WTC11 (cell line): ENCODE data around the gene PCSK2. TPM values are rescaled to one million over a fixed set of nuclear protein-coding genes. Genes with fewer than 3 reads are reported as not detected.

Experiments used
- ATAC-seq: fragments of 200-7000 bp; cut with Tn5 transposase; 2 replicates; pipeline ENCODE4 v1.10.0; 2021; ENCODE audit warnings: mild to moderate bottlenecking, moderate library complexity
- CTCF ChIA-PET: fragments of 300-600 bp; sonication (Branson Sonifier 250); formaldehyde crosslinking; loops from one replicate; lab custom pipeline; 2021; ENCODE audit warnings: antibody characterized with exemption; lab: Charles Lee
- POLR2A ChIA-PET: fragments of 350-600 bp; sonication (Branson Sonifier 250); formaldehyde crosslinking; loops from one replicate; lab custom pipeline; 2021; ENCODE audit warnings: antibody characterized with exemption; lab: Charles Lee
- DNase-seq: peaks from one replicate; pipeline ENCODE4 v3.0.0; 2021; ENCODE audit warnings: low spot score
- H3K27ac Mint-ChIP-seq: 2 replicates; pipeline ENCODE4 v1.8.0; 2021; ENCODE audit warnings: mixed read lengths
- H3K27me3 Mint-ChIP-seq: 2 replicates; pipeline ENCODE4 v1.8.0; 2021; ENCODE audit warnings: low read depth, mild to moderate bottlenecking, moderate library complexity, mixed read lengths
- H3K36me3 Mint-ChIP-seq: 2 replicates; pipeline ENCODE4 v1.8.0; 2021; ENCODE audit warnings: mixed read lengths
- H3K4me1 Mint-ChIP-seq: 2 replicates; pipeline ENCODE4 v1.8.0; 2022; ENCODE audit warnings: mixed read lengths
- H3K4me3 Mint-ChIP-seq: 2 replicates; pipeline ENCODE4 v1.8.0; 2021; ENCODE audit warnings: mild to moderate bottlenecking, moderate library complexity, mixed read lengths
- H3K9me3 Mint-ChIP-seq: 2 replicates; pipeline ENCODE4 v1.8.0; 2021; ENCODE audit warnings: mixed read lengths
- CREB1 ChIP-seq: sonication (generic); formaldehyde crosslinking; IDR thresholded peaks from 2 replicates; pipeline ENCODE4 v1.8.0; 2023; ENCODE audit warnings: mild to moderate bottlenecking, missing genetic modification reagents
- ELF4 ChIP-seq: sonication (generic); formaldehyde crosslinking; IDR thresholded peaks from 2 replicates; pipeline ENCODE4 v1.8.1; 2022; ENCODE audit warnings: low read depth, mild to moderate bottlenecking, moderate library complexity, missing genetic modification reagents
- ETV6 ChIP-seq: sonication (generic); formaldehyde crosslinking; IDR thresholded peaks from 2 replicates; pipeline ENCODE4 v1.8.1; 2022; ENCODE audit warnings: mild to moderate bottlenecking, missing genetic modification reagents
- FOXK1 ChIP-seq: sonication (generic); formaldehyde crosslinking; IDR thresholded peaks from 2 replicates; pipeline ENCODE4 v1.8.0; 2022; ENCODE audit warnings: mild to moderate bottlenecking, moderate library complexity, missing genetic modification reagents
- GRHL2 ChIP-seq: fragments of 250-450 bp; sonication (Bioruptor Pico); IDR thresholded peaks from 2 replicates; pipeline ENCODE4 v1.8.0; 2022; ENCODE audit warnings: mild to moderate bottlenecking, moderate library complexity; ENCODE audit not compliant: insufficient replicate concordance, severe bottlenecking
- IRF2 ChIP-seq: sonication (generic); formaldehyde crosslinking; IDR thresholded peaks from 2 replicates; pipeline ENCODE4 v1.8.0; 2022; ENCODE audit warnings: low read depth, missing genetic modification reagents, borderline replicate concordance
- JAZF1 ChIP-seq: fragments of 250-450 bp; sonication (Bioruptor Pico); IDR thresholded peaks from 2 replicates; pipeline ENCODE4 v1.9.0; 2021; ENCODE audit warnings: moderate library complexity, mild to moderate bottlenecking, inconsistent platforms
- NR1H2 ChIP-seq: sonication (generic); formaldehyde crosslinking; IDR thresholded peaks from 2 replicates; pipeline ENCODE4 v1.9.0; 2021; ENCODE audit warnings: mild to moderate bottlenecking, moderate library complexity, missing genetic modification reagents
- PRRX2 ChIP-seq: fragments of 250-450 bp; sonication (Bioruptor Pico); IDR thresholded peaks from 2 replicates; pipeline ENCODE4 v1.8.0; 2021; ENCODE audit warnings: mild to moderate bottlenecking
- TEAD1 ChIP-seq: sonication (generic); formaldehyde crosslinking; IDR thresholded peaks from 2 replicates; pipeline ENCODE4 v1.8.0; 2022; ENCODE audit warnings: mild to moderate bottlenecking, missing genetic modification reagents
- TP53 ChIP-seq: sonication (generic); formaldehyde crosslinking; IDR thresholded peaks from 2 replicates; pipeline ENCODE4 v1.8.1; 2023; ENCODE audit warnings: mild to moderate bottlenecking, missing genetic modification reagents
- ZNF232 ChIP-seq: sonication (generic); formaldehyde crosslinking; IDR thresholded peaks from 2 replicates; pipeline ENCODE4 v1.8.0; 2022; ENCODE audit warnings: mild to moderate bottlenecking, missing genetic modification reagents
- total RNA-seq: library from RNA; stranded (reverse); gene quantifications from 3 replicates; pipeline ENCODE4 v1.2.3, GENCODE V29; 2021
- TF ChIP-seq, protein P1 (sequence below): fragments of 200-600 bp; IDR thresholded peaks from 2 replicates; pipeline ENCODE4 v1.8.0; 2022; ENCODE audit warnings: antibody characterized with exemption
- TF ChIP-seq, protein P2 (sequence below): sonication (generic); formaldehyde crosslinking; IDR thresholded peaks from 2 replicates; pipeline ENCODE4 v1.8.1; 2022; ENCODE audit warnings: missing genetic modification reagents, borderline replicate concordance
- TF ChIP-seq, protein P3 (sequence below): sonication (generic); formaldehyde crosslinking; IDR thresholded peaks from 2 replicates; pipeline ENCODE4 v1.8.0; 2022; ENCODE audit warnings: mild to moderate bottlenecking, missing genetic modification reagents
- TF ChIP-seq, protein P4 (sequence below): sonication (generic); formaldehyde crosslinking; IDR thresholded peaks from 2 replicates; pipeline ENCODE4 v1.8.1; 2023; ENCODE audit warnings: mild to moderate bottlenecking, missing genetic modification reagents
- TF ChIP-seq, protein P5 (sequence below): sonication (generic); formaldehyde crosslinking; IDR thresholded peaks from 2 replicates; pipeline ENCODE4 v1.8.0; 2023; ENCODE audit warnings: missing genetic modification reagents
- TF ChIP-seq, protein P6 (sequence below): sonication (generic); formaldehyde crosslinking; IDR thresholded peaks from 2 replicates; pipeline ENCODE4 v1.8.1; 2022; ENCODE audit warnings: low read depth, missing genetic modification reagents, borderline replicate concordance
- TF ChIP-seq, protein P7 (sequence below): sonication (generic); formaldehyde crosslinking; IDR thresholded peaks from 2 replicates; pipeline ENCODE4 v1.8.1; 2023; ENCODE audit warnings: mild to moderate bottlenecking, moderate library complexity, missing genetic modification reagents

The PCSK2 gene
- total RNA-seq, 1 experiment from 2014 or later, result 0.74 TPM

DNA sequence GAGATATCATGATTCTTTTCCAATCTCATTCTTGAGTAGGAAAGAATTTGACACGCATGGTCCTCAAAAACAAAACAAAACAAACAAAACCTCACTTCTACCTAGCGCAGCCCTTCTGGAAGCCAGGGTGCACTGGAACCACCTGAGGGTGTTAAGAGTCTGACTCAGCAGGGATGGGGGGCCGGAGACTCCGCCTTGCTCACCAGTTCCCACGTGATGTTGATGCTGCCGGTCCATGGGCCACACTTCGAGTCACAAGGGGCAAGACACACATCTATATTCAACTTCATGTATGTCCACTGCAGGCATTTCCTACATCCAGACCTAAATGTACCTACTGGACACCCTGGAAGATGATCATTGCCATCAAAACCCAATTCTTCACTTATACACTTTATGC lies 274.0 kb downstream of the PCSK2 start (continued):
- TF ChIP-seq, protein P1, sequence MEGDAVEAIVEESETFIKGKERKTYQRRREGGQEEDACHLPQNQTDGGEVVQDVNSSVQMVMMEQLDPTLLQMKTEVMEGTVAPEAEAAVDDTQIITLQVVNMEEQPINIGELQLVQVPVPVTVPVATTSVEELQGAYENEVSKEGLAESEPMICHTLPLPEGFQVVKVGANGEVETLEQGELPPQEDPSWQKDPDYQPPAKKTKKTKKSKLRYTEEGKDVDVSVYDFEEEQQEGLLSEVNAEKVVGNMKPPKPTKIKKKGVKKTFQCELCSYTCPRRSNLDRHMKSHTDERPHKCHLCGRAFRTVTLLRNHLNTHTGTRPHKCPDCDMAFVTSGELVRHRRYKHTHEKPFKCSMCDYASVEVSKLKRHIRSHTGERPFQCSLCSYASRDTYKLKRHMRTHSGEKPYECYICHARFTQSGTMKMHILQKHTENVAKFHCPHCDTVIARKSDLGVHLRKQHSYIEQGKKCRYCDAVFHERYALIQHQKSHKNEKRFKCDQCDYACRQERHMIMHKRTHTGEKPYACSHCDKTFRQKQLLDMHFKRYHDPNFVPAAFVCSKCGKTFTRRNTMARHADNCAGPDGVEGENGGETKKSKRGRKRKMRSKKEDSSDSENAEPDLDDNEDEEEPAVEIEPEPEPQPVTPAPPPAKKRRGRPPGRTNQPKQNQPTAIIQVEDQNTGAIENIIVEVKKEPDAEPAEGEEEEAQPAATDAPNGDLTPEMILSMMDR, result no peak
- TF ChIP-seq TP53 (CRISPR knock-in tag) (no peak), ZNF232 (CRISPR knock-in tag) (no peak), PRRX2 (no peak), FOXK1 (no peak), NR1H2 (CRISPR knock-in tag) (no peak)
- TF ChIP-seq, protein P2, sequence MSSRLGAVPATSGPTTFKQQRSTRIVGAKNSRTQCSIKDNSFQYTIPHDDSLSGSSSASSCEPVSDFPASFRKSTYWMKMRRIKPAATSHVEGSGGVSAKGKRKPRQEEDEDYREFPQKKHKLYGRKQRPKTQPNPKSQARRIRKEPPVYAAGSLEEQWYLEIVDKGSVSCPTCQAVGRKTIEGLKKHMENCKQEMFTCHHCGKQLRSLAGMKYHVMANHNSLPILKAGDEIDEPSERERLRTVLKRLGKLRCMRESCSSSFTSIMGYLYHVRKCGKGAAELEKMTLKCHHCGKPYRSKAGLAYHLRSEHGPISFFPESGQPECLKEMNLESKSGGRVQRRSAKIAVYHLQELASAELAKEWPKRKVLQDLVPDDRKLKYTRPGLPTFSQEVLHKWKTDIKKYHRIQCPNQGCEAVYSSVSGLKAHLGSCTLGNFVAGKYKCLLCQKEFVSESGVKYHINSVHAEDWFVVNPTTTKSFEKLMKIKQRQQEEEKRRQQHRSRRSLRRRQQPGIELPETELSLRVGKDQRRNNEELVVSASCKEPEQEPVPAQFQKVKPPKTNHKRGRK (CRISPR knock-in tag), result no peak
- TF ChIP-seq, protein P3, sequence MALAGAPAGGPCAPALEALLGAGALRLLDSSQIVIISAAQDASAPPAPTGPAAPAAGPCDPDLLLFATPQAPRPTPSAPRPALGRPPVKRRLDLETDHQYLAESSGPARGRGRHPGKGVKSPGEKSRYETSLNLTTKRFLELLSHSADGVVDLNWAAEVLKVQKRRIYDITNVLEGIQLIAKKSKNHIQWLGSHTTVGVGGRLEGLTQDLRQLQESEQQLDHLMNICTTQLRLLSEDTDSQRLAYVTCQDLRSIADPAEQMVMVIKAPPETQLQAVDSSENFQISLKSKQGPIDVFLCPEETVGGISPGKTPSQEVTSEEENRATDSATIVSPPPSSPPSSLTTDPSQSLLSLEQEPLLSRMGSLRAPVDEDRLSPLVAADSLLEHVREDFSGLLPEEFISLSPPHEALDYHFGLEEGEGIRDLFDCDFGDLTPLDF (CRISPR knock-in tag), result no peak
- TF ChIP-seq, protein P4, sequence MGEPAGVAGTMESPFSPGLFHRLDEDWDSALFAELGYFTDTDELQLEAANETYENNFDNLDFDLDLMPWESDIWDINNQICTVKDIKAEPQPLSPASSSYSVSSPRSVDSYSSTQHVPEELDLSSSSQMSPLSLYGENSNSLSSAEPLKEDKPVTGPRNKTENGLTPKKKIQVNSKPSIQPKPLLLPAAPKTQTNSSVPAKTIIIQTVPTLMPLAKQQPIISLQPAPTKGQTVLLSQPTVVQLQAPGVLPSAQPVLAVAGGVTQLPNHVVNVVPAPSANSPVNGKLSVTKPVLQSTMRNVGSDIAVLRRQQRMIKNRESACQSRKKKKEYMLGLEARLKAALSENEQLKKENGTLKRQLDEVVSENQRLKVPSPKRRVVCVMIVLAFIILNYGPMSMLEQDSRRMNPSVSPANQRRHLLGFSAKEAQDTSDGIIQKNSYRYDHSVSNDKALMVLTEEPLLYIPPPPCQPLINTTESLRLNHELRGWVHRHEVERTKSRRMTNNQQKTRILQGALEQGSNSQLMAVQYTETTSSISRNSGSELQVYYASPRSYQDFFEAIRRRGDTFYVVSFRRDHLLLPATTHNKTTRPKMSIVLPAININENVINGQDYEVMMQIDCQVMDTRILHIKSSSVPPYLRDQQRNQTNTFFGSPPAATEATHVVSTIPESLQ (CRISPR knock-in tag), result no peak

DNA sequence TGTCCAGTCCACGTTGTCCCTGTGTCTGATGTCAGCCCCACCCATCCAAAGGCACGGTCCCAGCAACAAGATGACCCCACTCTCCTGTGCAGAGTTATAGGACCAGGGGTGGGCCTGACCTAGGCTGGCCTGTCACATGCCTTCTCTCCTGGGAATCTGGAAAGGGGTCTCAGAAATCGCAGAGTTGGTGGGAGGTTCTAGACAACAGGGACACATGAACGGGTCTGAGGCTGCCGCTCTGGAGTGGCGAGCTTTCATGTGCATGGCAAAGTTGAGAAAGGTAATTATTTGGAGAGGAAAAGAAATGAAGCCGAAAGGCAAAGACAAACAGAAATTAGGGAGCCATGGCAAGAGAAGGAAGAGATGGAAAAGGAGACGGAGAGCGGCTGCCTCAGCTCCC lies 274.9 kb downstream of the PCSK2 start:
- Mint-ChIP-seq H3K27ac (no peak overlapping the region), H3K36me3 (no peaks in the 10 kb centered on the region; the same call in 1 of the 2 replicates), H3K9me3 (no peaks in the 10 kb centered on the region), H3K4me3 (no peak overlapping the region), H3K27me3 (peaks cover 10% of the 10 kb centered on the region), H3K4me1 (peaks cover 11% of the 10 kb centered on the region)
- TF ChIP-seq JAZF1 (CRISPR knock-in tag) (no peak), PRRX2 (no peak), IRF2 (CRISPR knock-in tag) (no peak), CREB1 (no peak), GRHL2 (CRISPR knock-in tag) (no peak), FOXK1 (no peak), TEAD1 (CRISPR knock-in tag) (no peak), ETV6 (CRISPR knock-in tag) (no peak), ELF4 (CRISPR knock-in tag) (no peak)
- TF ChIP-seq, protein P2 (CRISPR knock-in tag), result no peak
- TF ChIP-seq, protein P5, sequence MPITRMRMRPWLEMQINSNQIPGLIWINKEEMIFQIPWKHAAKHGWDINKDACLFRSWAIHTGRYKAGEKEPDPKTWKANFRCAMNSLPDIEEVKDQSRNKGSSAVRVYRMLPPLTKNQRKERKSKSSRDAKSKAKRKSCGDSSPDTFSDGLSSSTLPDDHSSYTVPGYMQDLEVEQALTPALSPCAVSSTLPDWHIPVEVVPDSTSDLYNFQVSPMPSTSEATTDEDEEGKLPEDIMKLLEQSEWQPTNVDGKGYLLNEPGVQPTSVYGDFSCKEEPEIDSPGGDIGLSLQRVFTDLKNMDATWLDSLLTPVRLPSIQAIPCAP (CRISPR knock-in tag), result no peak
- TF ChIP-seq, protein P6, sequence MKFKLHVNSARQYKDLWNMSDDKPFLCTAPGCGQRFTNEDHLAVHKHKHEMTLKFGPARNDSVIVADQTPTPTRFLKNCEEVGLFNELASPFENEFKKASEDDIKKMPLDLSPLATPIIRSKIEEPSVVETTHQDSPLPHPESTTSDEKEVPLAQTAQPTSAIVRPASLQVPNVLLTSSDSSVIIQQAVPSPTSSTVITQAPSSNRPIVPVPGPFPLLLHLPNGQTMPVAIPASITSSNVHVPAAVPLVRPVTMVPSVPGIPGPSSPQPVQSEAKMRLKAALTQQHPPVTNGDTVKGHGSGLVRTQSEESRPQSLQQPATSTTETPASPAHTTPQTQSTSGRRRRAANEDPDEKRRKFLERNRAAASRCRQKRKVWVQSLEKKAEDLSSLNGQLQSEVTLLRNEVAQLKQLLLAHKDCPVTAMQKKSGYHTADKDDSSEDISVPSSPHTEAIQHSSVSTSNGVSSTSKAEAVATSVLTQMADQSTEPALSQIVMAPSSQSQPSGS (CRISPR knock-in tag), result no peak
- TF ChIP-seq, protein P7, sequence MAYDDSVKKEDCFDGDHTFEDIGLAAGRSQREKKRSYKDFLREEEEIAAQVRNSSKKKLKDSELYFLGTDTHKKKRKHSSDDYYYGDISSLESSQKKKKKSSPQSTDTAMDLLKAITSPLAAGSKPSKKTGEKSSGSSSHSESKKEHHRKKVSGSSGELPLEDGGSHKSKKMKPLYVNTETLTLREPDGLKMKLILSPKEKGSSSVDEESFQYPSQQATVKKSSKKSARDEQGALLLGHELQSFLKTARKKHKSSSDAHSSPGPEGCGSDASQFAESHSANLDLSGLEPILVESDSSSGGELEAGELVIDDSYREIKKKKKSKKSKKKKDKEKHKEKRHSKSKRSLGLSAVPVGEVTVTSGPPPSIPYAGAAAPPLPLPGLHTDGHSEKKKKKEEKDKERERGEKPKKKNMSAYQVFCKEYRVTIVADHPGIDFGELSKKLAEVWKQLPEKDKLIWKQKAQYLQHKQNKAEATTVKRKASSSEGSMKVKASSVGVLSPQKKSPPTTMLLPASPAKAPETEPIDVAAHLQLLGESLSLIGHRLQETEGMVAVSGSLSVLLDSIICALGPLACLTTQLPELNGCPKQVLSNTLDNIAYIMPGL, result no peak
- ChIA-PET CTCF (interaction anchor here (0.7 kb wide), 1 partner anchor 101 kb away, joined by 3 read pairs; no protein-coding TSS in a partner anchor), POLR2A (interaction anchor here (0.6 kb wide), 1 partner anchor 275 kb away, joined by 4 read pairs; the partner anchor contains the start of gene PCSK2)
- ATAC-seq (no peak), DNase-seq (no peak)
